ENCODE measurements around the gene KRTAP5-5. TPM values are rescaled to one million over a fixed set of nuclear protein-coding genes. Genes with fewer than 3 reads are reported as not detected.

Gene KRTAP5-5
- total and polyA plus RNA-seq, 10 of the 15 experiments (the other 5 are each of a cell fraction or from before 2014, with no cell fraction given): not detected

DNA sequence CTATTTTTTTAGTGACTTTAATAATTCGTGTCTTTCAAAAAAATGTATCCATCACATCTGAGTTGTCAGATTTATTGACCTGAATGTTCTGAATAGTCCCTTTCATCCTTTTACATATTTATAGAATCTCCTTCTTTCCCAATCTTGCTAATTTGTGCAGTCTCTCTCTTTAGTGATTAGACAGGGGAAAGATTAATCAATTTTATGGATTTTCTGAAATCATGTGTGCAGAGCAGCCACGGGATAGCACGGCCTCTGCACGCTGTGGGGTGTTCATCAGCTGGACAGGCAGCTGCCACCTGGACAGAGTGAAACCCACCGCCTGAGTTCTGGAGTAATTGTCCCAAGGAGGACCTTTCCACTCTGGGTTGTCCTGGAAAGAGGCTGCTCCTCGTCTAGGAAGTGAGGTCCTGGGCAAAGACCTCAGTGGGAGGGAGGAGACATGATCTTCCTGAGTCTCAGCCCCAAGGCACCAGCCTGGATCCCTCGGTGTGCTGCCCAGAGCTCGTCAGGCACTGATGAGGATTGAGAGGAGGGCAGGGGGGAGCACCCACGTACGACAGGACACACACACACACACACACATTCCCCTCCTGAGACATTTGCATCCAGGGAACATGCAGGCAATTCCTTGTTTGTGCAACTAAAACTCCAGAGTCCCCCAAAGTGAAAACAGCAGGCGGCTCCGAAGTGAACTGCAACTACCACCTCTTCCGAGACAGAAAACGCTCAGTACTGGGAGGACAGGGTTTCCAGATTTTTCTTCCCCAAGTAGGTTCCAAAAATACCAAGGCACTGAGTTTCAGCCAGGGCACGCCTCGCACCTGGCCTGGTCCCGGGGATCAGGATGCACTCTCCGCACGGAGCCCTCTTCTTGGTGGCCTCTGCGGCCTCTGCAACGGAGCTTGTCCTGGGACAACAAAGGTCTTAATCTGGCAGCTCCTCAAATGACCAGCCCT lies 44.9 kb downstream of the KRTAP5-5 start:
- RAD21 ChIA-PET (ENCODE audit: unreplicated experiment): no interaction called here

DNA sequence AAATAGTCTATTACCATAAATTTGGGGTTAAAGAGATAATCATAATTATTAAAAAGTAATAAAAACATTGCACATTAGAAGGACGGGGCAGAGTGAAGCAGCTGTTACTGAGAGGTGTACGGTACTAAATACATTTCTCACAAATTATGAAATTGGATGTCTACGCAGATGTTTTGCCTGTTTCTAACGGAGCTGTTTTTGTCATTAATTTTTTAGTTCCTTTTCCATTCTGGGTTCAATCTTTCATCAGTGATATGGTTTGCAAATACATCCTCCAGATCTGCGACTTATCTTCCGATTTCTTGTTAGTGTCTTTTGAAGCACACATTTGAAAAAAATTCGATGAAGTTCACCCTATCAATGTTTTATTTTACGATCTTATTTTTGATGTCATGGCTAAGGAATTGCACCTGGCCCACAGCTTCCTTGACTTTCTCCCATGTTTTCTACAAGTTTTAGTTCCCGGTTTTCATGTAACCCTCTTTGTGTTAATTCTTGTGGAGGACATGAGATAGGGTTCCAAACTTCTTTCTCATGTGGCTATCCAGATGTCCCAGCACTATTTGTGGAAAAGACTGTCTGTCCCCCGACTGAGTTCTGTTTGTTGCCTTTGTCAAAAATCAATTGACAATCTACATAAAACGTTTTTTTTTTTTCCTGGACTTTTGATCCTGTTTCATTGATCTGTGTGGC lies 46.1 kb downstream of the KRTAP5-5 start:
- RAD21 ChIA-PET (ENCODE audit: unreplicated experiment): interaction anchor here (1.3 kb wide), 1 partner anchor 23 kb away, joined by 4 read pairs; no protein-coding TSS in a partner anchor
- POLR2A ChIA-PET: no interaction called here
- SMC1A ChIA-PET (ENCODE audit: uncharacterized antibody, unreplicated experiment): no interaction called here
- no peaks in the 10 kb centered on the region for H3K79me2 ChIP-seq (ENCODE audit: control insufficient read depth, insufficient read depth, low read length)
- BruUV-seq (replicated peaks): no TSS peak
- no peak overlapping the region for H3K27ac ChIP-seq (ENCODE audit: control insufficient read depth, insufficient read depth)
- in situ Hi-C loops (cut with MboI): no loop called here
- H3K9ac ChIP-seq (ENCODE audit: control insufficient read depth, insufficient read depth, low read length): no peak overlapping the region
- ATAC-seq (no peak), DNase-seq (ENCODE audit: low read depth, low spot score) (no peak), FAIRE-seq (no peak)
- H3K27me3 ChIP-seq (replicated peaks in 1 of 2; ENCODE audit: control insufficient read depth in 2 of 2, insufficient read depth in 2 of 2, low read length in 1 of 2): no peaks in the 10 kb centered on the region; a peak in 1 of 4 replicates
- no peaks in the 10 kb centered on the region for H3K36me3 ChIP-seq (ENCODE audit: control insufficient read depth in 2 of 2, insufficient read depth in 2 of 2, low read length in 1 of 2)
- H4K20me1 ChIP-seq (ENCODE audit: control insufficient read depth, insufficient read depth): no peaks in the 10 kb centered on the region
- H2AFZ ChIP-seq (ENCODE audit: control insufficient read depth, low read depth, low read length): no peak overlapping the region
- intact Hi-C loops (cut with micrococcal nuclease; ENCODE audit: unreplicated experiment): no loop called here
- CTCF ChIA-PET: interaction anchor here (1.0 to 1.4 kb wide), 4 partner anchors 16 to 157 kb away, joined by 3 to 7 read pairs (median 4); no protein-coding TSS in a partner anchor
- H3K4me3 ChIP-seq: no peak overlapping the region
- WGBS (ENCODE audit: insufficient coverage, insufficient replicate concordance, low lambda C conversion rate, missing lambda C conversion rate): 49% methylated on average over 11 of the region's 11 CpGs
- no peak overlapping the region for H3K4me2 ChIP-seq (ENCODE audit: control insufficient read depth, insufficient read depth)
- H3K9me3 ChIP-seq (replicated peaks; ENCODE audit: control insufficient read depth, insufficient read depth, low read length): no peaks in the 10 kb centered on the region
- no peaks in the 10 kb centered on the region for H3K4me1 ChIP-seq (ENCODE audit: control insufficient read depth, insufficient read depth, low read length)
- TF ChIP-seq E2F4 (IDR thresholded peaks at IDR 0.05; ENCODE audit: low read depth, low read length) (no peak), NFYB (IDR thresholded peaks at IDR 0.05; ENCODE audit: insufficient read depth, low read depth, low read length) (no peak), TAF1 (IDR thresholded peaks at IDR 0.05; ENCODE audit: borderline replicate concordance, low read depth, low read length) (no peak), BRCA1 (IDR thresholded peaks at IDR 0.05; ENCODE audit: low read depth, low read length) (no peak)
- TF ChIP-seq, protein P1, sequence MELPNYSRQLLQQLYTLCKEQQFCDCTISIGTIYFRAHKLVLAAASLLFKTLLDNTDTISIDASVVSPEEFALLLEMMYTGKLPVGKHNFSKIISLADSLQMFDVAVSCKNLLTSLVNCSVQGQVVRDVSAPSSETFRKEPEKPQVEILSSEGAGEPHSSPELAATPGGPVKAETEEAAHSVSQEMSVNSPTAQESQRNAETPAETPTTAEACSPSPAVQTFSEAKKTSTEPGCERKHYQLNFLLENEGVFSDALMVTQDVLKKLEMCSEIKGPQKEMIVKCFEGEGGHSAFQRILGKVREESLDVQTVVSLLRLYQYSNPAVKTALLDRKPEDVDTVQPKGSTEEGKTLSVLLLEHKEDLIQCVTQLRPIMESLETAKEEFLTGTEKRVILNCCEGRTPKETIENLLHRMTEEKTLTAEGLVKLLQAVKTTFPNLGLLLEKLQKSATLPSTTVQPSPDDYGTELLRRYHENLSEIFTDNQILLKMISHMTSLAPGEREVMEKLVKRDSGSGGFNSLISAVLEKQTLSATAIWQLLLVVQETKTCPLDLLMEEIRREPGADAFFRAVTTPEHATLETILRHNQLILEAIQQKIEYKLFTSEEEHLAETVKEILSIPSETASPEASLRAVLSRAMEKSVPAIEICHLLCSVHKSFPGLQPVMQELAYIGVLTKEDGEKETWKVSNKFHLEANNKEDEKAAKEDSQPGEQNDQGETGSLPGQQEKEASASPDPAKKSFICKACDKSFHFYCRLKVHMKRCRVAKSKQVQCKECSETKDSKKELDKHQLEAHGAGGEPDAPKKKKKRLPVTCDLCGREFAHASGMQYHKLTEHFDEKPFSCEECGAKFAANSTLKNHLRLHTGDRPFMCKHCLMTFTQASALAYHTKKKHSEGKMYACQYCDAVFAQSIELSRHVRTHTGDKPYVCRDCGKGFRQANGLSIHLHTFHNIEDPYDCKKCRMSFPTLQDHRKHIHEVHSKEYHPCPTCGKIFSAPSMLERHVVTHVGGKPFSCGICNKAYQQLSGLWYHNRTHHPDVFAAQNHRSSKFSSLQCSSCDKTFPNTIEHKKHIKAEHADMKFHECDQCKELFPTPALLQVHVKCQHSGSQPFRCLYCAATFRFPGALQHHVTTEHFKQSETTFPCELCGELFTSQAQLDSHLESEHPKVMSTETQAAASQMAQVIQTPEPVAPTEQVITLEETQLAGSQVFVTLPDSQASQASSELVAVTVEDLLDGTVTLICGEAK (IDR thresholded peaks at IDR 0.05; ENCODE audit: borderline replicate concordance): no peak
- TF ChIP-seq, protein P2, sequence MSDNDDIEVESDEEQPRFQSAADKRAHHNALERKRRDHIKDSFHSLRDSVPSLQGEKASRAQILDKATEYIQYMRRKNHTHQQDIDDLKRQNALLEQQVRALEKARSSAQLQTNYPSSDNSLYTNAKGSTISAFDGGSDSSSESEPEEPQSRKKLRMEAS (IDR thresholded peaks at IDR 0.05; ENCODE audit: low read depth, low read length): no peak

More for the DNA sequence above, 44.9 kb downstream of the KRTAP5-5 start:
- H3K27me3 ChIP-seq (replicated peaks in 1 of 2; ENCODE audit: control insufficient read depth in 2 of 2, insufficient read depth in 2 of 2, low read length in 1 of 2): no peaks in the 10 kb centered on the region; a peak in 1 of 4 replicates
- ATAC-seq (no peak), DNase-seq (ENCODE audit: low read depth, low spot score) (no peak), FAIRE-seq (no peak)
- no peak overlapping the region for H3K4me3 ChIP-seq
- no peaks in the 10 kb centered on the region for H3K9me3 ChIP-seq (replicated peaks; ENCODE audit: control insufficient read depth, insufficient read depth, low read length)
- ChIA-PET CTCF (interaction anchor here (0.6 kb wide), 1 partner anchor 19 kb away, joined by 3 read pairs; no protein-coding TSS in a partner anchor), SMC1A (ENCODE audit: uncharacterized antibody, unreplicated experiment) (no interaction called here), POLR2A (no interaction called here)
- H3K27ac ChIP-seq (ENCODE audit: control insufficient read depth, insufficient read depth): no peak overlapping the region
- no peak overlapping the region for H3K9ac ChIP-seq (ENCODE audit: control insufficient read depth, insufficient read depth, low read length)
- H3K4me1 ChIP-seq (ENCODE audit: control insufficient read depth, insufficient read depth, low read length): no peaks in the 10 kb centered on the region
- WGBS (ENCODE audit: insufficient coverage, insufficient replicate concordance, low lambda C conversion rate, missing lambda C conversion rate): 32% methylated on average over 21 of the region's 21 CpGs
- H3K79me2 ChIP-seq (ENCODE audit: control insufficient read depth, insufficient read depth, low read length): no peaks in the 10 kb centered on the region
- H4K20me1 ChIP-seq (ENCODE audit: control insufficient read depth, insufficient read depth): no peaks in the 10 kb centered on the region
- TF ChIP-seq NR2C1 (IDR thresholded peaks at IDR 0.05) (no peak), RELA (IDR thresholded peaks at IDR 0.05; ENCODE audit: borderline replicate concordance, partially characterized antibody) (no peak), ZBED1 (IDR thresholded peaks at IDR 0.05; ENCODE audit: borderline replicate concordance) (no peak), ESRRA (IDR thresholded peaks at IDR 0.05; ENCODE audit: low read length) (no peak), STAT3 (IDR thresholded peaks at IDR 0.05; ENCODE audit: low read depth, low read length) (no peak)
- no peak overlapping the region for H3K4me2 ChIP-seq (ENCODE audit: control insufficient read depth, insufficient read depth)
- in situ Hi-C loops (cut with MboI): no loop called here
- H3K36me3 ChIP-seq (ENCODE audit: control insufficient read depth in 2 of 2, insufficient read depth in 2 of 2, low read length in 1 of 2): no peaks in the 10 kb centered on the region
- BruUV-seq (replicated peaks): no TSS peak
- H2AFZ ChIP-seq (ENCODE audit: control insufficient read depth, low read depth, low read length): no peak overlapping the region
- intact Hi-C loops (cut with micrococcal nuclease; ENCODE audit: unreplicated experiment): no loop called here
